ENCODE measurements around the gene FOXP1. TPM values are rescaled to one million over a fixed set of nuclear protein-coding genes. Genes with fewer than 3 reads are reported as not detected.
A peak's percentile ranks its signal among the peaks of the same experiment; 100 is the strongest.

The FOXP1 gene
- total RNA-seq, 1 donor from 2014 or later = 26.1 TPM

DNA sequence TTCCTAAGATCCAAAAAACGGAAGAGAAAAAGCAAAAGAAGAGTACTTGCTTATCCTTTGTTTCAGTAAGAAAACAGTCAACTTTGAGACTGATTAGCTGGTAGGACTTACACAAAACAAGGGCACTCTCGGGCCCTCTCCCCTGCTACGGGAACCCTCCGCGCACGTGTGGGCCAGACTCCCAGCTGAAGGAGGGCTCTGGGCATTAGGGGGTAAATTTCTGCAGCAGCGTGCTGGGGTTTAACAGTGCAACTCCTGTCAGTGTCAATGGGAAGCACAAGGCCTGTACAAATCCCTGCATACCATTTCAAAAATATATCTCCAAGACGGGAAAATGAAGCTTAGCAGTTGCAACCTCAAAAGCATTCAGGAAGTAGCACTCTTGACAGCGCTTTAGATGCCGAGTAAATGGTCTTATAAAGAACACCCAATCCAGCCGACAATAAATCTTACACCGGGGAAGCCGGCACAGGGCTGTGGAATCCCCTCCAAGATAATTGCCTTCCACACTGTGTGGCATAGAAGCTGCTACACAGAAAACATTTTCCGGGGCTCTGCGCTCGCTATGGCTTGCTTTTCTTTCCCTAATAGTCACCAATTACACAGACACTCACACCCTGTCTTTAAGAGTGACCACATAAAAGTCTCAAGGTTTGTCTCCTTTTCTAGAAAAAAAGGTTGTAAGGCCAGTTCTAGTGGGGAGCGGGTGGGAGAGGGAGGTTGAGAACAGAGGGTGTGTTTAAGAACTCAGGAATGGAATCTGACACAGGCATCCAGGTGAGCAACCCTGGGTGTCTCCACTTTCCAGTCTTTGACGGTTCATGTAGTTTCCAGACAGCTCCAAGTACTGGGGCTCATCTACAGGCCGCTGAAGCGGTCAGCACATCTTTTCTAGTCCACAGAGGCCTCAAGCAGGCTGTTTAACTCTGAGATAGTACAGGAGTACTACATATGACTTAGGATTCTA lies 512.7 kb downstream of the FOXP1 start:
- TF ChIP-seq, protein P1, sequence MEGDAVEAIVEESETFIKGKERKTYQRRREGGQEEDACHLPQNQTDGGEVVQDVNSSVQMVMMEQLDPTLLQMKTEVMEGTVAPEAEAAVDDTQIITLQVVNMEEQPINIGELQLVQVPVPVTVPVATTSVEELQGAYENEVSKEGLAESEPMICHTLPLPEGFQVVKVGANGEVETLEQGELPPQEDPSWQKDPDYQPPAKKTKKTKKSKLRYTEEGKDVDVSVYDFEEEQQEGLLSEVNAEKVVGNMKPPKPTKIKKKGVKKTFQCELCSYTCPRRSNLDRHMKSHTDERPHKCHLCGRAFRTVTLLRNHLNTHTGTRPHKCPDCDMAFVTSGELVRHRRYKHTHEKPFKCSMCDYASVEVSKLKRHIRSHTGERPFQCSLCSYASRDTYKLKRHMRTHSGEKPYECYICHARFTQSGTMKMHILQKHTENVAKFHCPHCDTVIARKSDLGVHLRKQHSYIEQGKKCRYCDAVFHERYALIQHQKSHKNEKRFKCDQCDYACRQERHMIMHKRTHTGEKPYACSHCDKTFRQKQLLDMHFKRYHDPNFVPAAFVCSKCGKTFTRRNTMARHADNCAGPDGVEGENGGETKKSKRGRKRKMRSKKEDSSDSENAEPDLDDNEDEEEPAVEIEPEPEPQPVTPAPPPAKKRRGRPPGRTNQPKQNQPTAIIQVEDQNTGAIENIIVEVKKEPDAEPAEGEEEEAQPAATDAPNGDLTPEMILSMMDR (conservative IDR thresholded peaks at IDR 0.05; ENCODE audit: low read depth, low read length) = no peak
- DNase-seq (ENCODE audit: low read depth) = no peak
- no peak overlapping the region for H3K4me3 ChIP-seq (ENCODE audit: low read depth, low read length)

DNA sequence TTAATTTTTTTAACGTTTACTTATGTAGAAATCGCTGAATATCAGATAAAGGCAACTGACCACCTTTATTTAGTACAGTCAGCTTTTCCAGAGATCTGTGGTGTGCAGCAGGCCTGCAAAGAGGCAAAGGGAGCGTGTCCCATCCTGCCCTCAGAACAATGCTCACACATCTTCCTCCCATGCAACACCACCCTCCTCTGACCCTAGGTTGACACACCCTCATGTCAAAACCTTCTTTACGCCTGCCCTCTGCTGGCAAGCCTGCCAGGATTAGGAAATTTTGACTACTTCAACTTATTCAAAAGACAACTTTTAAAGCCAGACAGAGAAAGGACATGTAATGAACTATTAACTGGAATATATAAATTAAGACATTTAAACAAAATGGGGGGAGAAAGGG lies 513.7 kb downstream of the FOXP1 start:
- H3K4me3 ChIP-seq (ENCODE audit: low read depth, low read length) = no peak overlapping the region
- TF ChIP-seq, protein P1 (conservative IDR thresholded peaks at IDR 0.05; ENCODE audit: low read depth, low read length) = peak; percentile 51
- no peak for DNase-seq (ENCODE audit: low read depth)

DNA sequence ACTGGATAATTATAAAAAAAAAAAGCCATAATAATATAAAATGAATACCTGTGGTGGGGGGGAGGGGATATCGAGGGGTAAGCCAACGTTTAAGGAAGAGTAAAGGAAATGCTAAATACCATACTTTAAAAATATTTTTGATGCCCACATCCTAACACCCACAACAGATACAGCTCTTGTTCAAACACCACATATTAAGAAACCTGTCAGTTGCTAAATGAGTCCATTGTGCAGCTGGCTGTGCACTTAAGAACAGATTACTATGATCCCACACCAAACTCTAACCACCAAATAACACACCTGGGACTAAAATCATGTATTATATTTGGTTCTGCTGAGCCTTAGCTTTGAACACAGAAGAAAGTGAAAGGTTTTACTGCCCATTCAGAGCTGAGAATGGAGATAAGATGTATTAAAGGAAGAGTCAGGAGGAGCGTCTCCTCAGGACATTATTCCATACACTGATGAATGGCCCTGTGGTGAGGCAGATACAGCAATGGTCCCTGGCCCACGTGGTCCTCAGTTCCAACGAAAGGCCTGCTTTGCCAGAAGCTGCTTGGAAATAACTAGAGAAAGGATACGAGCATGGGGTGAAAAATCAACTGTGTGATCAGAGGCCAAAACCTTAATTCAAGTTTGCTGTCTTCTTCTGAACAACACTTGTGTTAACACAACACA lies 515.4 kb downstream of the FOXP1 start:
- DNase-seq (ENCODE audit: low read depth) = no peak
- H3K4me3 ChIP-seq (ENCODE audit: low read depth, low read length) = no peak overlapping the region
- TF ChIP-seq, protein P1 (conservative IDR thresholded peaks at IDR 0.05; ENCODE audit: low read depth, low read length) = no peak

DNA sequence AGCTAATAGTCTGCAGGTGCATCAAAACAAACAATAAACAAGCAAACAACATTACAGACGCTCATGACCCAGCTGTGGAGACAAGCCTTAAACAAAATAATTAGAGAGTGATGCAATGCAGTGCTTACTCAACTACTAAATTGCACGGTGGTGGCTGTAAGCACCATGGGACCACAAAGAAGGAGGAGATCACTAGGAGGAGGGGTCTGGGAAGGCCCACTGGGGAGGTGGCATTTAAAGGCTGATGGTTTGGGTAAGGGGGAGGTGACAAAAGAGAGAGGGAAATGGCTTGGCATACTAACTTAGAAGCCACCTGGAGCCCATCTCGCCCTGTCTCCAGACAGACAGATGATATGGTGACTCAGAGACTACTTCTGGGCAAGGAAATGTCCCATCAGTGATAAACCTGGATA lies 516.7 kb downstream of the FOXP1 start:
- no peak overlapping the region for H3K4me3 ChIP-seq (ENCODE audit: low read depth, low read length)
- no peak for DNase-seq (ENCODE audit: low read depth)
- TF ChIP-seq, protein P1 (conservative IDR thresholded peaks at IDR 0.05; ENCODE audit: low read depth, low read length) = no peak

DNA sequence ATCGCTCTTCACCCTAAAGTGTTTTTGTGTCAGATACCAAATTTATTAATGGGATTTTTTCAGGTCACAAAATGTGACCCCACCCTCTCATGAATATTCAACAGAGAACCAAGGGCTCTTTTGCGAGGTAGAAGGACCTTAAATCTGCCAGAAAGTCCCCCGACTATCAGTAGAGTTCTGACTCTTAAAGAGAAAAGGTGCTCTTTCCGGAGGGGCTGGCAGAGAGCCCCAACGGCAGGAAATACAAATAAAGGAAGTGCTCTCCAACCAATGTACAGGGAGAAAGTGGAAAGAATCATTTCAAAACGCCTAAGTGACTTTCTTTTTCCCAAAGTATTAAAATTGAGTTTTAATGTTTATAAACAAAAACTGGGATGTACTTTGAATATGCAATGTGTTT lies 517.2 kb downstream of the FOXP1 start:
- no peak for DNase-seq (ENCODE audit: low read depth)
- TF ChIP-seq, protein P1 (conservative IDR thresholded peaks at IDR 0.05; ENCODE audit: low read depth, low read length) = no peak
- no peak overlapping the region for H3K4me3 ChIP-seq (ENCODE audit: low read depth, low read length)

DNA sequence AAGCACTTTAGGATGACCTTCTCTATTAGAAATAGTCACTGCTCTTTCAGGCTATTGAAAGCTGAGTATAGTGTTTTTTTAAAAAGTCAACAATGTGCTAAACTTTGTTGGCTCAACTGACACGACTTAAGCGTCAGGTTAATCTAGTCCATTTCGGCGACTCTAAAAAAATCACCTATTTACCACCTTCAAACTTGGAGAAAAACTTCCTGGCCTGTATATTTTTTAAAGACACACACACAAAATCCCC lies 517.8 kb downstream of the FOXP1 start:
- no peak for DNase-seq (ENCODE audit: low read depth)
- TF ChIP-seq, protein P1 (conservative IDR thresholded peaks at IDR 0.05; ENCODE audit: low read depth, low read length) = no peak
- H3K4me3 ChIP-seq (ENCODE audit: low read depth, low read length) = peak overlapping the region; percentile 69
